BE2C (cell line): Measurements from ENCODE around the gene MYLK3.
A peak's percentile ranks its signal among the peaks of the same experiment; 100 is the strongest.

ENCODE experiments used
- DNase-seq: peaks from one replicate; pipeline ENCODE4 v3.0.0-alpha.2; 2020
- H3K27me3 ChIP-seq: fragments of 250-450 bp; sonication (Bioruptor Pico); 2 replicates; pipeline ENCODE4 v1.5.1; 2020; ENCODE audit warnings: mild to moderate bottlenecking
- H3K36me3 ChIP-seq: fragments of 250-450 bp; sonication (Bioruptor Pico); 2 replicates; pipeline ENCODE4 v1.5.1; 2020; ENCODE audit warnings: mild to moderate bottlenecking
- H3K4me1 ChIP-seq: fragments of 250-450 bp; sonication (Bioruptor Pico); 2 replicates; pipeline ENCODE4 v1.5.1; 2020
- H3K4me3 ChIP-seq: 2 replicates; pipeline ENCODE4 v1.5.1; 2011; ENCODE audit warnings: low read depth, low read length
- H3K9me3 ChIP-seq: fragments of 250-450 bp; sonication (Bioruptor Pico); 2 replicates; pipeline ENCODE4 v1.5.1; 2020
- CTCF ChIP-seq: IDR thresholded peaks from 2 replicates; pipeline ENCODE4 v1.5.1; 2012; ENCODE audit warnings: mild to moderate bottlenecking, low read depth, low read length

MYLK3 gene

GRCh38 chr16:46753015-46753414 is 4.9 kb upstream of the MYLK3 start:
- Histone ChIP-seq H3K36me3 (no peaks in the 10 kb centered on the region), H3K4me1 (peaks cover 11% of the 10 kb centered on the region), H3K9me3 (no peaks in the 10 kb centered on the region), H3K4me3 (no peak overlapping the region), H3K27me3 (peaks cover 13% of the 10 kb centered on the region)
- TF ChIP-seq CTCF, result no peak
- DNase-seq, result no peak

DNA sequence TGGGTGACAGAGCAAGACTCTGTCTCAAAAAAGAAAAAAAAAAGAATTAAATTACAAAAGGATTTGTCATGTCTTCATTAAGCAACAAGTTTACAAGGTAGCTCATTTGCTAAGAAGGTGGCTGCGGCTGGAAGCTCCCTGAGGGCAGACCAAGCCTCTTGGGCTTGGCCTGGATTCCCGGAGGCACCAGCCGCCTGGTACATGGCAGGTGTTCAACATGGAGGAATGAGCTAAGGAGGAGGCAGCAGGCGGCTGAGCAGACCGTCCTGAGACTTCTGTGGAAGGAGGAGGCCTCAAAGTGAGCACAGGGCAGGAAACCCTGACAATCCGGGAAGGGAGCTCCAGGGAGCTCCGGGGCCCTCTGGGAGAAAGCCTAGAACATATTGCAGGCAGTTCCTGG is 3.2 kb upstream of the MYLK3 start:
- peaks cover 6% of the 10 kb centered on the region; the same call in 1 of the 2 replicates for H3K4me1 ChIP-seq
- H3K4me3 ChIP-seq, result no peak overlapping the region
- no peaks in the 10 kb centered on the region for H3K36me3 ChIP-seq
- DNase-seq, result no peak
- no peak for TF ChIP-seq CTCF
- H3K9me3 ChIP-seq, result no peaks in the 10 kb centered on the region
- H3K27me3 ChIP-seq, result peaks cover 5% of the 10 kb centered on the region

DNA sequence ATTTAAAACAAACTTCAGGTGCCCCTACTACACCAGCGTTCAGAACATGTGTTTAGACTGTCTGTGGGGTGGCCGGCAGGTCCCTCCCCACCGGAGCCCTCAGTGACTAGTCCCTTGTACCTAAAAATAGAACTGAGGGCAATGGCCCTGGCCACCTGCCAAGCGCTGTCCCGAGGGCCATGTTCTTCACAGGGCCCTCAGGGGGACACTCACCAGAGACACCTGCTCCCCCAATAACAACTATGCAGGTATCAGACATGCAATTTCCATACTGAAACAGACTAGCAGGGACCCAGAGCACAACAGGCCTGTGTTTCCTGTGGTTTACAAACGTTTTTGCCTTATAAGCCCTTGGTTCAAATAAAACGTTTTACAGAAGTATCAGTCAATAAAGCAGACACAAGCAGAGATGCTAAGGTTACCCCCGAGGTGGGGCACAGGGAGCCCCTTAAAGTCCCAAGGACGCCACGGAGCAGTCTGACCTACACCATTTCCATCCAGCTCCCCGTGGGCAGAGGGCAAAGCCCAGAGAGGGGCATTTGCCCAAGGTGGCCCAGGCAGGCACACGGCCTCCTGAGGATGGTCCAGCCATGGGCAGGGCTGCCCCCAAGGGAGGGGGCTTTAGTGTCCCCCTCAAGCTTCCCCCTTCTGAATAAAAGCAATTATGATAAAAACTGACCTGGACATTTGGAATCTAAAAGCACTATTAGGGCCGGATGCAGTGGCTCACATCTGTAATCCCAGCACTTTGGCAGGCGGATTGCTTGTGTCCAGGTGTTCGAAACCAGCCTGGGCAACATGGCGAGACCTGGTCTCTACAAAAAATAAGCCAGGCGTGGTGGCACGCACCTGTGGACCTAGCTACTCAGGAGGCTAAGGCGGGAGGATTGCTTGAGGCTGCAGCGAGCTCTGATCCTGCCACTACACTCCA is 896 bp upstream of the MYLK3 start:
- no peaks in the 10 kb centered on the region for H3K9me3 ChIP-seq
- H3K27me3 ChIP-seq, result no peaks in the 10 kb centered on the region; the same call in 1 of the 2 replicates
- H3K4me1 ChIP-seq, result peaks cover 6% of the 10 kb centered on the region; the same call in 1 of the 2 replicates
- DNase-seq, result peak; percentile 51
- no peak overlapping the region for H3K4me3 ChIP-seq
- TF ChIP-seq CTCF, result no peak
- no peaks in the 10 kb centered on the region for H3K36me3 ChIP-seq

- H3K4me1 ChIP-seq, result peaks cover 12% of the 10 kb centered on the region
- H3K36me3 ChIP-seq, result no peaks in the 10 kb centered on the region
- H3K9me3 ChIP-seq, result no peaks in the 10 kb centered on the region
- TF ChIP-seq CTCF, result no peak
- no peaks in the 10 kb centered on the region; the same call in 1 of the 2 replicates for H3K27me3 ChIP-seq
- no peak overlapping the region for H3K4me3 ChIP-seq
- DNase-seq, result peak; percentile 58
These were observed 1.0 kb downstream of the MYLK3 start for GRCh38 chr16:46746821-46747776.

GRCh38 chr16:46745617-46746016 is 2.5 kb downstream of the MYLK3 start:
- TF ChIP-seq CTCF, result no peak
- H3K4me3 ChIP-seq, result no peak overlapping the region
- H3K4me1 ChIP-seq, result peaks cover 12% of the 10 kb centered on the region
- DNase-seq, result no peak
- H3K36me3 ChIP-seq, result no peaks in the 10 kb centered on the region
- H3K9me3 ChIP-seq, result no peaks in the 10 kb centered on the region
- no peaks in the 10 kb centered on the region for H3K27me3 ChIP-seq
